Stimulated activated CD4-positive, alpha-beta T cell treated with anti-CD3 and anti-CD28 coated beads, Interleukin-2, amount 100 ng/mL, for 4 hours (primary cell): Measurements from ENCODE around the gene IMMP2L.

ENCODE experiments used
- DNase-seq: peaks from one replicate; pipeline ENCODE4 v3.0.0-alpha.2; 2020; ENCODE audit warnings: low read depth

The IMMP2L gene

DNA sequence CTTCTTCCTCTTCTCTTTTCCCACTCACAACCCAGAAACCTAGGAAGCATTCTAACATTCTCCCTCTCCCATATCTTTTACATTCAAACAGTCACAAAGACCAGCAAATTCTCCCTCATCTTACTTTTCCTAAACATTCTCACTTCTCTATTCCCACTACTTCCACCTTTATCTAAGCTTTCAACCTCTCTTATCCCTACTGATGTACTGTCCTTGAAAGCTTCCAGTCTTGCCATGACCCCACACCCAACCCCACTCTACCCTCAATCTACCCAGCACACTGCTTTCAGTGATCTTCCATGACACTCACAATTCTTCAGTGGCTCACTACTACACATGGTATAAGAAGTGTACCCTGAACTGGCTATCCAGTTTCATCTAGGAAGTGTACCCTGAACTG lies 5.3 kb downstream of the IMMP2L start:
- no peak for DNase-seq

DNA sequence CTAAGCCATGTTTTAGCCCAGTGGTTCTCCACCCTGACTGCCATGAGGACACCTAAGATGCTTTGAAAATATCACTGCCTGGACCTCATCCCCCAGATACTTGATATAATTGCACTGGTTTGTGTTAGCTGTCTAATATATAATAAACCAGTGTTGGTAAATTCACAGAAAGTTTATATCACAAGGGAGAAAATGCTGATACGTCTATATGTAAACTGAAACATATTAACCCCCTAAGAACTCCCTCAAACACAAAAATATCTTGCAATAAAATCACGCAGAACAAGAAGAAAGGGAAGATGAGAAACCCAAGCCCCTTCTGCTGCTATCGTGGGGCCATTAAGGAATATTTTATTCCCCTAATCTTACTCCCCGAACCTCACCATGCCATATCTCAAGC lies 8.2 kb downstream of the IMMP2L start:
- no peak for DNase-seq

DNA sequence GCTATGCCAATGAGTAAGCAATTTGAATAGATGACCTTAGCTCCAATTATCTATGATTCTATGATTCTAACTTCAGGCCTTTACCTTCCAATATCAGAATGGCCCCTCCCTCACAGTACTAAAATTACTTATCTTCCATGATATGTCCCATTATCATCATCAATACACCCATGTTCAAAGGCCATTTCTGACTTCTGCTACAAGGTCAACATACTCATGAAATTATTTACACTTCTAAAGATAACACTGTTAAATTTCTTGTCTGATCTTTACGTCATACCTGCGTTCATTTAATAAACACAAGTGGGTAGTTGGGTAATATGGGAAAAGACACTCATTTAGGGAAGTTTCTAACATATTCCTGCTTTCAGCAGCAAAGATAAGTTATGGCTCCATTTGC lies 21.2 kb downstream of the IMMP2L start:
- DNase-seq, result no peak

DNA sequence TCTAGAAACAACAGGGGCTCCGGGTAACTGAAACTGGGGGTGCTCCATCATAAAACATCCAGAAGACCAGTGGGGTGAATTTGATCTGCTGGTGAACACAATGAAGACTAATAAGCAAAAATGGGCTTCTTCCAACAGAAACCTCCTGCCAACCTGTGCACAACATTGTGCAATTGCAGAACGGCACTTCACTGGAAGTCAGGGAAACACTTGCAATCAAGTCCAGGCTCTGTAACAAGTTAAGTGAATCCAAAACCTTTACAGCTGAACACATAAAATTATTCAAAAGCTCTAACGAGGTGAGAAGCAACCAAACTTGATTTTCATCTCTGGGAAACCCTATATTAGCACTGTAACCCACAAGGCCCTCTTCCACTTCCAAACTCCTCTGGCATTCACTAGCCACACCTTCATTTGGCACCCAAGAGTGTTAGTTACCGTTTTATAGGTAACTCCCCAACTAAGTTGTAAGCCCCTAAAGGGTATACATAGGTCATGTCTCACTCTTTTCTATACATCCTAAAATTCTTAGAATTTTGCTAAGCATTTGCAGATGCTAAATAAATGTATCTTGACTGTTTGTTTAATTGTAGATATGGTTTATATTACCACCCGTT lies 22.0 kb downstream of the IMMP2L start:
- DNase-seq, result no peak

DNA sequence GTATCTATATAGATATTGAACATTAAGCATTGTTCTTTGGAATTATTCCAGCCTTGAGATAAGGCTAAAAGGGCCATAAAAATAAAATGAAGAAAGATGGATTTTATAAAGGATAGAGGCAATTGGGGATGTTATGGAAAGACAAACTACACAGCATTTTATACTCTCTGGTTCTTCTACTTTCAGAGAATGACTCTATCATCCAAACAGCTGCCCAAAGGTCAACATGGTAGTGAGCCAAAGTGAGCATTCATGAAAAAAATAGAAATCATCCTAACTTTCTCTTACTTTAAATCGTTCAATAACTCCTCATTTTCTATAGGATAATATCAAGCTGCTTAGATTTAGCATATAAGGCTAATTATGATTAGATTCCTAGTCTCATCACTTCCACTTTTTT lies 25.2 kb downstream of the IMMP2L start:
- DNase-seq, result no peak

DNA sequence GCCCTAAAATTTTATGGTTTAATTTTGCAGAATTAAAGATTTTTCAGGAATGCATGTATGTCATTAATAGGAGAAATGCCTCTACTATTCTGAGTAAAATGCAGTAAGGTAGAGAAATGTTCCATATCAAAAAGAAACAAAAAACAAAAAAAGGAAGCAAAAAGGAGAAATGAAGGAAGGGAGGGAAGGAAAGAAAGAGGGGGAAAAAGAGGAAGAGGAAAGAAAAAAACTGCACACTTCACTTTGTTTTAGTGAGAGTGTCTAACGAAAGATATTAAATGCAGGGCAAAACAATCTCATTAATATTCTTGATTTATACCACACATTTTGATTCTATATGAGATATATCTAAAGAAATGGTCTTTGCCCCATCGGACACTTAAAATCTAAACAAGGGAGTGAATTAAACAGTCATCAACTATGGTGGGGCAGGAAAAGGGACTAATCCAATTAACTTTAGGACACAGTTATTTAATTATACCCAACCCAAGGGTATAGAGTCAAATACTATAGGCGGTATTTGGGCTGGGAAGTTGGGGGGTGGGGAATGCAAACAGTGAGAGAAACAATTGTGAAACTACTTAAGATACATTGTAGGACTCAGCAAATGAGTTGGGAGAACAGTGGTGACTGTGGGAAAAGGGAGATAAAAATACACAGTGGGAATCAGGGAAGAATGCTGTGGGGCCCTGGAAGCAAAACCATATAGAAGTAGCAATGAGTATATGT lies 27.0 kb downstream of the IMMP2L start:
- no peak for DNase-seq

DNA sequence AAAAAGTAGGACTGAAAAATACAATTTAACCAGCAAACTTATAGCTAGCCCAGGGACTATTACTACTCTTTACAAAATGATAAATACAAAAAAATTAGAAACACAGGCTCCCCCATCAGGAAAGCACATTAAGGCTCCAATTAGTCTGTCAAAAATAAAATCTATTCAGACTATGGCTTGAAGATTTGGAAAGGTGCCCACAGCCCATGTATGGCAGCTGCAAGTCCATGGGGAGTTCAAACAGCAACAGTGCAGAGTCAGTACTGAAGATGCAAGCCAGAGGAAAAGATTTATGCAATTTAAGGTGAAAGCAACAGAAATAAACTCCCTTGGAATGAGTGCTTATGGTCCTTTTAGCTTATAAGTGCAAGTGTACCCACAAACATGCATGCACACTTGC lies 29.7 kb downstream of the IMMP2L start:
- DNase-seq, result no peak

DNA sequence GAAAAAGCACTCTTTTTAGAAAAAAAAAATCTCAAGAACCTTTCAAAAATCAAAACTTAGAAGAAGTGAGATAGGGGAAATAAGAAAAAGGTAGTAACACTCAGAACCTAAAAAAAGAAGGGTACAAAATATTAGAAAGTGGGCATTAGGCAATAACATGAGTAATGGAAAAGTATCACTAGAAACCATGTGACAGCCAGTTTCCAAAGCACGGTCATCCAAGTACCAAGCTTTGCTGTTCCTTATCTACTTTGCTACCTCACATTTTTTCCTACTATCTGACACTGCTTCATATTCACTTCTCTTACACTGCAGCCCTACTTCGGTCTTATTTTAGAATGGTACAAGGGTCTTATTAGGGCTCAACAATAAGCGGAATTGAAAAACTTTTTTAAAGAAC lies 30.3 kb downstream of the IMMP2L start:
- DNase-seq, result no peak

DNA sequence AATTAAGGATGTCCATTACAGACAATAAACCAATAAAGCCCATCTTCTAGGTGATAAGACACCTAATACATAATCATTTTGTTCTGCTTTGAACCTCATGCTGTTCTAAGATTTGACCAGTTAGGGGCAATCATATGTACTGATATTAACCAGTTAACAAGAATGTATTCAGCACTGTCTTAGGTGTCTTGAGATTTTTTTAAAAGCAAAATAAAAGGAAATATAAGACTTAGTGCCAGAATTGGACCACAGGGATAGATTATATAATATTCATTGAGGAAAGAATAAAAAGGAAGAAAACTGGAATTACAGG lies 32.0 kb downstream of the IMMP2L start:
- no peak for DNase-seq

DNA sequence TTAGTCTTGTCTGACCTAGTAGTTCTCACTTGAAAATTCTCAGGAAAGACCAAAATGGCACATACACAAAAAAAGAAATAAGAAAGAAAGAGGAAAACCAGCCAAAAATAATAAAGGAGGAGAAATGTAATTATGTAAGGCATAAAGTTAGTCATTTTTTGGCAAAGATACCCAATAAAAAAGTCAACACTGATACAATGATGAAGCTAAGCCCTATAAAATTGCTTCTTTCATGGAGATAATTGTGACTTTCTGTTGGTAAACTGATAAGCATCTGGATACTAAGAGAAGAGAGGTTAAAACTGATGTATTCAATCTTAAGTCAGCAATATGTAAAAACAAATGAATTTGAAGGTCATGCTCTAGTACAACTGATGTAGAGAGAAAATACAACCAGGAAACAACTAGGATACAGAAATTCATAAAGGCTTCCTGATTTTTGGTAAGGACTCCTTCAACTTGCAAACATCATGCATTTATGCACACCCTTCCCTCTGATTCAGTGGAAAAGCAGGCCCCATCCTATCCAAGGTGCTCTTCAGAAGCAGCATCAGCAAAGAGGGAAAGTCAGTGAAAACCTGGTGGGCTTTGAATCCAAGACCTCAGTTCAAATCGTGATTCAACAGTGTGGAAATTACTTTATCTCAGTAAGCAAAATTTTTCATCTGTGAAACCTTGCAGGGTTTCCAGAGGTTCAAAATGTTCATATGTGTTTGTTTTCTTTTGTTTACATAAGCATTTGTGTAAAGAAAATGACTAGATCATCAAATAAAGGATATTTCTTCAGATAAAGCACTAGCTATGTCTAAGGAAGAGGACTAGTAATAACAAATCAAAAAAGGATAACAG lies 32.6 kb downstream of the IMMP2L start:
- DNase-seq, result no peak

DNA sequence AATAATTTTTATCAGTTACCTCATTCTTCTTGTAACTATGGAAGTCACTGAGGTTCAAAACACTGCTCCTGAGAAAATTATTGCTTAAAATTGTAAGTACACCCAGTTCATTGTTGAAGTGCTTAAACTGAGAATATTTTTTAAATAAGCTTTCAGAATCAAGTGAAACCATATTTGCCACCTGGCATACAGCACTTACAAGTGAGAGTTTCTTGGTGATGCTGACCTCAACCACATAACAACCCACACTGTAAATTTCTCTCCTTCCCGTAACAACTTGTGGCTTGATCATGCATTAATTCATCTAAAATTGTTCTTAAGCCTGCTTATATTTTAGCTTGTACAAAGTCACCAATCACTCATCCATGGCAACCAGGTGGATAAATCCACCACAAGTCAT lies 34.0 kb downstream of the IMMP2L start:
- no peak for DNase-seq

DNA sequence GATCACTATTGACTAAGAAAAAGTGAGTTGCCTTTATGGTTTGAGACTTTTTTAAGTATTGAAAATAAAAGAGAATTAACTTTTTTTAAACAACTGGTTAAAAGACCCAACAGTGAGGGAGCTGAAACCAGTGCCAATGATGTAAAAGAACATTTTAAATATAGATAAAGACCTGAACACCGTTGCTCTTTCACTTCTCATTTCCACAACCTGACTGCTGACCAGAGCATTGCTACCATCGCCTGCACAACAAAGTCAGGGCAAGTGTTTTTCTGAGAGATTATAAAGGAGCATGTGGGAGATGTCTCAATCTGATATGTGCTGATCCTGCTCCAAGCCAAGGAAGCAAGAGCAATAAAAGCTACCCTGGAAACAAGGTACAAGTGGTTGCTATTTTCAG lies 34.7 kb downstream of the IMMP2L start:
- no peak for DNase-seq

DNA sequence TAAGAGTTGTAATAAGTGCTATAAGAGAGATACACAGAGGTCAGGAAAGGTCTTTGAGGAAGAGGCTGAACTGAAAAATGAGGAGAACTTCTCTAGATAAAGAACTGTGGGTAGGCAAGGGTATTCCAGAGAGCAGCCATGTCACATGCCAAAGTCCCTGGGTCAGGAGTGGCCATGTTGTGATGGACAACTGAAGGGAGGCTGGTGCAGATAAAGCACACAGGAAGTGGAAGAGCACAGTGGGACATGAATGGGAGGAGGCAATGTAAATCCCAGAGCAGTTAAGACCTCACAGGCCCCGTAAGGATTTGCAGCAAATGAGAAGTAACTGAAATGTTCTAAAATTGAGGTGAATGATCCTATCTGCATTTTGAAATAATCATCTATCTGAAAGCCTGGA lies 37.2 kb downstream of the IMMP2L start:
- DNase-seq, result no peak

DNA sequence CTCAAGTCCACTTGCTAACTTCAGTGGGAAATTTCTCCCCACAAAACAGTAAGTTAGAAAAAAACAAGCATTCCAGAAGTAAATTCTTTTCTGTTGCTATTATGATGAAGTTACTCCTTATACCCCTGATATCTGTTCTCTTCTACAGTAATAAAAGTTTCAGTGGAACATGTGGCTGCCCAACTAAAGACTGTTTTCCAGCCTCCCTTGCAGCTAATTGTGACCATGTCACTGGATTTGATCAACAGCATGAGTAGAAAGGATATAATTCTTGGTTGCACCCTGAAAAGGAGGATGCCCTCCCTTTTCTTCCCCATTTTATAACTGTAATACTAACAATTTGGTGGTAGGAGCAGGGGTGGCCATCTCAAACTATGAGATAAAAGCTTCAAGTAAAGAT lies 40.6 kb downstream of the IMMP2L start:
- no peak for DNase-seq

DNA sequence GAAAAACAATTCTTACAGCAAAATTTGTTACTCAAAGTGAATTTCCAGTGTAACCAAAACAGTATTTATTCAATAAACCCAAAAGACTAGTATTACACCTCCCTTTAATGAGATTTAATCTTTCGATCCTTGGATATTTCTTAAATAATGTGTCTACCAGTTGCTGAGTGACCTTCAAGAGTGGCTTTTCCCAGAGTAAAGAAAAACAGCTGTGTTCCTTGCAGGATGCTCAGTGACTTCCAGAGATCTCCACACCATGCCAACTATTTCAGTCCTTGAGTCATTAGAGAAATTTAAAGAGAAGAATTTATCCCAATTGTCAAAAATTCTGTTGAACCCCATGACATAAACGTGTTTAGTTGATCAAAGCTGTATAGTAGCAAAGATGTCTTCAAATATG lies 44.0 kb downstream of the IMMP2L start:
- DNase-seq, result no peak

DNA sequence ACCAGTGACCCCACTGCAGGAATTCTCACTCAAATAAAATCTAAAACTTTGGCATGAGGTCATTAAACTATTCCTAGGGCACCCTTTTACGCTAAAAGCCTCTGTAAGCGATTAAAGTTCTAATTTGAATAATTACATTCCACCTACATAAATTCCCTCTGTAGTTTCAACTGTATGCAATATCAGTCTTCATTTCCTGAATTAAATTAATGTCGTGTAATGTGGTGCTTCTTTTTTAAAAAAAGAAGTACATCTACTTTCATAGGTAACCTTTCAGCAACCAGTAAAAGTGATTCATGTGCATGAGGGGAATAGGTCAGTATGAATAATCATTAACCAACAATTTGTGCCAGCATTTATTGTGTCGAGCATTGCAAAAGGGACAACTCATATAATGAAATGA lies 44.7 kb downstream of the IMMP2L start:
- DNase-seq, result no peak

DNA sequence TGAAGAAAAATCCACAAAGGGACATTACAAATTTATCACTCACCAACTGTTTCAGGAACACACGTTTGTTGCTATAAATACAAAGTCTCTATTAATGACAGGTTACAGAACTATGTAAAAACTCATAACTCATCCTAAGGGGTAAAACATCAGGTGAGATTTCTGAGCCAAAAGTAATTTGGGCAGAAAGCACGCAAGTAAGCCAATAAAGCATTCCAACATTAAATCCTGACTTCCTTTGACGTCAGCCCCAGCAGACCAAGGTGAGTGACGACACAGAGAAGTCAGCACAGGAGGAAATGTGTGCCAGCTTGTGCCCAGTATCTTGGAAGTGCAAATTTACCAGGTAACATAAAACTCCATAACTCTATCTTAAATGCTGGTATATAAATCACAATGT lies 45.7 kb downstream of the IMMP2L start:
- DNase-seq, result no peak

DNA sequence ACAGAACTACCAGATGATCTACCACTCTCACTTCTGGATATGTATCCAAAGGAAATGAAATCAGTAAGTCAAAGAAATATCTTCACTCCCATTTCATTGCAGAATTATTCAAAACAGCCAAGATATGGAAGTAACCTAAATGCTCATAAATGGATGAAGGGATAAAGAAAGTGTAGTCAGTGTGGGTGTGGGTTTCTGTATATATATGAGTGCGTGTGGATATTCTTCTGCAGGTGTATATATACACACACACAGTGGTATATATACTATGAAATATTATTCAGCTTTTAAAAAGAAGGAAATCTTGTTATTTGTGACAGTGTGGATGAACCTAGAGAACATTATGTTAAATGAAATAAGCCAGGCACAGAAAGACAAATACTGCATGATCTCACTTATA lies 48.7 kb downstream of the IMMP2L start:
- DNase-seq, result no peak

DNA sequence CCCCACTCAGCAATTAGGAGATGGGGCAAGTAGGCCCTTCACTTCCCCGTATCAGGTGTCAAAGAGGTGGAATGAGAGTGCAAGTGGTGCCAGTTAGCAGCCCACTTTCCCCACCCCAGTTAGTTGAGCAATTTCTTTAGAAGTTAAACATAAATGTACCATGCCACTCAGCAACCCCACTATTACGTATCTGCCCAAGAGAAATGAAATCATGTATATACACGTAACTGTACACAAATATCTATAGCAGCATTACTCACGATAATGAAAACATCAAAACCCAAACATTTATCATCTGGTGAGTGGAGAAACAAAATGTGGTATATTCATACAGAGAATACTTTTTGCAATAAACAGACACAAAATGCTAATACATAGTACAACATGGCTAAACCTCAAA lies 50.4 kb downstream of the IMMP2L start:
- DNase-seq, result no peak

DNA sequence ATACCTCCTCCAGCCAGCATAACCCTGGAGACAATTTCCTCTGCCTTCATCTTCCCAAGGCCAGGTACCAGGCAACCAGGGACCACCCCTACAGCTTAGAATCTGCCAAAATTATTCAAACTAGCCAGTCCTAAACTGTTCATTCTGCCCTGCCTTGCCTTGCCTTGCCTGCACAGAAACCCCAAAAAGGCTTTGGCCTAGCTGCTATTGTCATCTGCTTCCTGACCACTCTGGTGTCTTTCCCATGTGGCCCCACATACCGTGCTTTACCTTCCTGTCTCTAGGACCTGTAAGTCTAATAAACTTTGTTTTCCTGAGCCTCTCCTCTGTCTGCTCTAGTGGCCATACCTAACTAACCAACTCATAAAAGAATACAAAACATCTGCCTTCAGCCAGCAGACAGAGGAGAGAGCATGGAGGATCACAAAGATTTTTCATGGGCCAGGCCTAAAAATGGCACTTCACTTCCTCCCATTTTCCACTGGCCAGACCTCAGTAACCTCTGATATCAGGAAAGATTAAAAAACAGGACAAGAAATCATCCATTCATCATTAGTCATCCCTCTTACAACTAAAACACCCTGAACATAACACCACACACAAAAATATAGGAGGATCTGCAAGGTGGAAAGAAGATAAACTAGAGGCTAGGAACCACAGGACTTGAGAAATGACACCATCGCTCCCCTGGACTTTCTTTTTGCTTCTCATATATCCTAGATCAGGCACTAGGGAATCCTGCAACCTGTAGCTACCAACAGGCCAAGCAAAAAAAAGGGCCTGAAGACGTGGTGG lies 51.5 kb downstream of the IMMP2L start:
- DNase-seq, result no peak

DNA sequence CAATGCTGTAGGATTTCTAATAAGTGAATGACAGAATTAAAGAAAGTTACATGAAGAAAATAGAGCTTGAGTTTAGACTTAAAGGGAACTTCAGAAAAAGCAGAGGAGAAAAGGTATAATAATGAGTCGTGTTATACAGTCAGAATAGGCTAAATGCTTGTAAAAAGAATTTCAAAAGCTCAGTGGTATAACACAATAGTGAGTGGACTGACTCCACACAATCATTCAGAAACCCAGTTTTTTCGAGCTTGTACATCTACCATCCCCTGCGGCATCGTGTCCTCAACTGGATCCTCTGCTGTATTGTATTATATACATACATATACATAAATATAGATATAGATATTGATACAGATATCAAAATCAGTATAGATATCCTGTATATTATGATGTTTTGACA lies 52.2 kb downstream of the IMMP2L start:
- no peak for DNase-seq

DNA sequence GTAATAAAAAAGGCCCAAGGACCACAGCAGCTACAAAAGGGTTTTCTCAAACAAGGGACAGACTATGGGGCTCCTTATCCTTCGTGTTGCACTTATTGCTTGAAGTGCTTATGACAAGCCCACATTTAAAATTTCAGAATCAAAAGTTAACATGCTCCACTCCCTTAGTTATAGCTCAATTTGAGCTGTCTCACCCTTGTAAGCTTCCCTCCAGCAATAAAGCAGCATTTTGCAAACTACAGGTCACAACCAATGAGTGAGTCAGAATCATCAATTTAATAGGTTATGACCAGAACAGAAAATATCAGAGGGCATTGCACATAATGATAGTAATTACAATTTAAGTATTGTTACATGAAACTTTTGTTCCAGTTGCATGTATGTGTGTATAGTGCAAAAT lies 53.0 kb downstream of the IMMP2L start:
- no peak for DNase-seq

DNA sequence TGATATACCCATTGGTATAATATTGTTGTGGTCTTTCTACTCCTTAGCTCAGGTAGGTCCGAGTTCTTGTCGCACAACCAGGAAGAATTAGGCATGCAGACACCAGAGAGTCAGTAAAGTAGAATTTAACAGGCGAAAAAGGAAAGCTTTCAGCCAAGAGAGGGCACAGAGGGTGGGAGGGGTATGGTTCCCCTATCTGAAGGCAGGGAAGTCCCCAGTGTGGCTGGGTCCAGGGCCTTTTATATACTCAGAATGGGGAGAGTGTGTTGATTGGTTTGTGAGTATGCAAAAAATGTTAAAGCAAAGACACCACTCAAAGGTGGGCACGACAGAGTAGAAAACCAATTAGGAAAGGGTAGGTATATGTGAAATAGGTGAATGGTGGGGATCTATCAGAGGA lies 53.9 kb downstream of the IMMP2L start:
- no peak for DNase-seq
